Fibroblast of lung (primary cell): ENCODE results near the gene TOR4A. TPM values are rescaled to one million over a fixed set of nuclear protein-coding genes. Genes with fewer than 3 reads are reported as not detected.

ENCODE experiments used
- DNase-seq, 2 donors: peaks; one replicate each; pipeline versions ENCODE4 v3.0.0 to v3.0.0-alpha.2; 2010; ENCODE audit warnings: low read depth in 2 of 2
- H2AFZ ChIP-seq: 2 replicates; pipeline ENCODE4 v1.5.1; 2012; ENCODE audit warnings: low read length, control low read depth, inconsistent platforms
- H3K27ac ChIP-seq: 2 replicates; pipeline ENCODE4 v1.5.1; 2011; ENCODE audit warnings: low read length, control low read depth; ENCODE audit not compliant: insufficient read depth
- H3K27me3 ChIP-seq: 2 replicates; pipeline ENCODE4 v1.5.1; 2011; ENCODE audit warnings: mild to moderate bottlenecking, low read length; ENCODE audit not compliant: control insufficient read depth, insufficient read depth
- H3K36me3 ChIP-seq: 2 replicates; pipeline ENCODE4 v1.5.1; 2011; ENCODE audit warnings: low read length; ENCODE audit not compliant: control insufficient read depth, insufficient read depth
- H3K4me1 ChIP-seq: 2 replicates; pipeline ENCODE4 v1.5.1; 2011; ENCODE audit warnings: low read length; ENCODE audit not compliant: control insufficient read depth, insufficient read depth; ENCODE audit errors: extremely low read depth
- H3K4me2 ChIP-seq: 2 replicates; pipeline ENCODE4 v1.5.1; 2011; ENCODE audit warnings: low read length, control low read depth; ENCODE audit not compliant: insufficient read depth; ENCODE audit errors: extremely low read depth
- H3K4me3 ChIP-seq, 4 experiments: fragments of 200-600 bp in 1 of 4; sonication (generic) in 1 of 4; replicated peaks in 1 of 4; 2 replicates each; pipeline ENCODE4 v1.5.1; 2011 to 2016; ENCODE audit warnings: low read length in 4 of 4, low read depth in 3 of 4, mild to moderate bottlenecking in 3 of 4, control low read depth in 2 of 4, inconsistent platforms in 1 of 4, mixed read lengths in 1 of 4; ENCODE audit not compliant: insufficient read depth in 1 of 4; ENCODE audit errors: control extremely low read depth in 1 of 4
- H3K79me2 ChIP-seq: 2 replicates; pipeline ENCODE4 v1.5.1; 2012; ENCODE audit warnings: mild to moderate bottlenecking, low read length, inconsistent platforms; ENCODE audit not compliant: control insufficient read depth, insufficient read depth
- H3K9ac ChIP-seq: 2 replicates; pipeline ENCODE4 v1.5.1; 2011; ENCODE audit warnings: mild to moderate bottlenecking, low read length, control low read depth; ENCODE audit not compliant: insufficient read depth
- H3K9me3 ChIP-seq: 2 replicates; pipeline ENCODE4 v1.5.1; 2012; ENCODE audit warnings: low read depth, low read length; ENCODE audit not compliant: control insufficient read depth, insufficient read depth
- H4K20me1 ChIP-seq: 2 replicates; pipeline ENCODE4 v1.5.1; 2011; ENCODE audit warnings: low read length; ENCODE audit not compliant: control insufficient read depth, insufficient read depth; ENCODE audit errors: extremely low read depth
- CTCF ChIP-seq, 2 donors: IDR thresholded peaks in 1 of 2; conservative IDR thresholded peaks in 1 of 2; 1 replicate in 1 of 2; 2 replicates in 1 of 2; pipeline ENCODE4 v1.5.1; 2011 to 2012; ENCODE audit warnings: low read length in 2 of 2, control low read depth in 1 of 2, inconsistent platforms in 1 of 2, low read depth in 1 of 2, mild to moderate bottlenecking in 1 of 2
- EZH2 ChIP-seq: IDR thresholded peaks from 2 replicates; pipeline ENCODE4 v1.5.1; 2012; ENCODE audit warnings: low read length, control low read depth, mild to moderate bottlenecking; ENCODE audit errors: missing control alignments
- polyA plus RNA-seq, 2 donors: library from polyadenylated mRNA; depleted of rRNA in 1 of 2; stranded (reverse) in 1 of 2; unstranded in 1 of 2; fragments of >200 nt; gene quantifications; 2 replicates each; pipeline ENCODE4 v1.2.1, GENCODE V29; 2011 to 2012; ENCODE audit warnings: missing spikeins in 1 of 2
- total RNA-seq: library from RNA; depleted of rRNA; stranded (reverse); fragments of >200 nt; gene quantifications from 2 replicates; pipeline ENCODE4 v1.2.1, GENCODE V29; 2014

TOR4A gene
- total and polyA plus RNA-seq, 2 donors (not counting 1 experiment from before 2014, with no cell fraction given): 3.3 to 22.1 TPM

GRCh38 chr9:137315581-137316011 lies 38.1 kb downstream of the TOR4A start:
- no peak overlapping the region for H3K27ac ChIP-seq
- H4K20me1 ChIP-seq: no peaks in the 10 kb centered on the region
- no peak overlapping the region for H3K4me3 ChIP-seq
- H3K4me2 ChIP-seq: no peak overlapping the region
- H3K27me3 ChIP-seq: no peaks in the 10 kb centered on the region
- H3K4me1 ChIP-seq: no peaks in the 10 kb centered on the region
- no peak for DNase-seq
- H3K9me3 ChIP-seq: no peaks in the 10 kb centered on the region
- TF ChIP-seq EZH2 (no peak), CTCF (conservative IDR thresholded peaks at IDR 0.05 in 1 of 2, IDR thresholded peaks at IDR 0.05 in 1 of 2; ENCODE audit: low read depth in 1 of 2, low read length in 2 of 2) (no peak)
- no peaks in the 10 kb centered on the region for H3K79me2 ChIP-seq
- H3K9ac ChIP-seq: no peak overlapping the region
- no peaks in the 10 kb centered on the region for H3K36me3 ChIP-seq
- no peak overlapping the region for H2AFZ ChIP-seq

DNA sequence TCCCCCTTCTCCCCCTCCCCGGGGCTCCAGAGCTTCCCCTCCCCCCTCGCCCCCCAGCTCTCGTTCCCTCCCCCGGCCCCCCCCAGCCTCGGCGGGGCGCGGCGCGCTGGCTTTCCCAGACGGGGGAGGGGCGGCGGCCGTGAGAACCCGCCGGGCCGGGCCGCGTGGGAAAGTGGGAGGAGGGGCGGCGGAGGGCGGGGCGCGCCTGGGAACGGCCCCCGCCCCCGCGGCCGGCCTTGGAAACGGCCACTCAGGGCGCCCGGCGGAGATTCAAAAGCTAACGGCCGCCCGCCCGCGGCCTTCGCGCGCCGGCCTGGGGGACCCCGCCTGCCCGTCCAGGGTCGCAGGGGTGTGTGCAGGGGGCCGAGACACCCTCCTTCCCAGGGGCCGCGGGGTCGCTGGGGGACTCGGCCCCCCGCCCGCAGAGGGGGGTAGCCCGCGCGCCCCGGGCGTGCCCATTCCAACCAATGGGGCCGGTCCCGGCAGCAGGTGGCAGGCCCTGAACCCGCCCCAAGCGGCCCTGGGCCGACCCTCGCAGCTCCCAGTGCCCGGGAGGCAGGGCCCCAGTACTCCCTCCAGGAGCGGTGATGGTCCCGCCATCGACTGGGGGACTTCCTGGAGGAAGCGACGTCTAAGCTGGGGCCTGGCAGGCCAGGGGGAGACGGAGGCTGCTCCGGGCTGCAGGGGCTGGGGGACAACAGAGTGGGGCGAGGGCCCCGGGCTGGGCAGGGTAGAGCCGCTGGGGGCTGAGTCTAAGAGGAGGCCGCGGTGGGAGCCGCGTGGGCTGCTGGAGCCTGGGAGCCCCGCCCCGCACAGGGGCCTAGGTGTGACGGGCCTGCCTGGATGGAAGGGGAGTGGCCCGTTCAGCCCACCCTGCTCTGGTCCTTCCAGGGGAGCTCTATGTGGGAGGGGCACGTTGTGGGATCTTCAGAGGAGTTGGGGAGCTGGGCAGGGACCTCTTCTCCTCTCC lies 38.8 kb downstream of the TOR4A start:
- no peak overlapping the region for H3K27ac ChIP-seq
- no peaks in the 10 kb centered on the region for H3K9me3 ChIP-seq
- no peaks in the 10 kb centered on the region for H3K36me3 ChIP-seq
- H3K9ac ChIP-seq: peak overlapping the region; percentile 23
- no peaks in the 10 kb centered on the region for H3K4me1 ChIP-seq
- H3K4me2 ChIP-seq: no peak overlapping the region
- no peak for DNase-seq
- H3K79me2 ChIP-seq: no peaks in the 10 kb centered on the region
- no peaks in the 10 kb centered on the region for H3K27me3 ChIP-seq
- no peak overlapping the region for H3K4me3 ChIP-seq
- H4K20me1 ChIP-seq: no peaks in the 10 kb centered on the region
- H2AFZ ChIP-seq: no peak overlapping the region
- TF ChIP-seq EZH2: no peak
- no peak for TF ChIP-seq CTCF (conservative IDR thresholded peaks at IDR 0.05 in 1 of 2, IDR thresholded peaks at IDR 0.05 in 1 of 2; ENCODE audit: low read depth in 1 of 2, low read length in 2 of 2)

DNA sequence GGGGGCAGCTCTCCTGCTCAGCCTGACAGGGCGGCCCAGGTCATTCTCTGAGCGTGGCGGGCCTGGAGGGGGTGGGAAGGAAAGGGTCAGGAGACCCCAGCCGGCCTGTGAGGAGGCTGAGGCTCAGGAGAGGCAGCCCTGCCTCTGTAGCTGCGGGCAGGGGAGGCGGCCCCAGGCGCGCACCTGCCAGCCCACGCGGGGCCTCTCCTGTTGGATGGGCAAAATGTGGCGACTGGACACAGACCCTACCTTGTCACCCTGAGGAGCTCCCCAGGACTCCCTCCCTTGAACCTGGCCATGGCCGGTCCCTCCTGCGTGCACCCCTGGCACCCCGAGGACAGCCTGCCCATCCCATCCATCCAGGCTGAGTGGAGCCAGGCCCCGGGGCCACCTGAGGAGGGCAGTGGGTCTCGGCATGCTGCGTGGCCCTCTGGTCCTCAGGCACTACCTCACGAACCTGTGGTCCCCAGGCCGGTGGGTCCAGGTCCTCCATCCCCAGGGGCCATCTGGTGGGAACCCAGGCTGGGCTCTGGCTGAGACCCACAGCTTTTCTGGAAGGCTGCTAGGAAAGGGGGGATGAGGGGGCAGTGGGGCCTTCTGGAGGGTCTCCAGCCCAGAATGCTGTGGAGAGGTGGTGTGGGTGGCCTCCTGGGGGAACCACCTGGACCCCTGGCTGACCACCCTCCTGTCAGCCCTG lies 39.6 kb downstream of the TOR4A start:
- H3K36me3 ChIP-seq: no peaks in the 10 kb centered on the region
- DNase-seq: no peak
- H3K9me3 ChIP-seq: no peaks in the 10 kb centered on the region
- H3K79me2 ChIP-seq: no peaks in the 10 kb centered on the region
- H3K4me2 ChIP-seq: no peak overlapping the region
- H3K27me3 ChIP-seq: no peaks in the 10 kb centered on the region
- no peaks in the 10 kb centered on the region for H3K4me1 ChIP-seq
- H2AFZ ChIP-seq: no peak overlapping the region
- H3K4me3 ChIP-seq: no peak overlapping the region
- H3K9ac ChIP-seq: no peak overlapping the region
- TF ChIP-seq EZH2: no peak
- TF ChIP-seq CTCF (conservative IDR thresholded peaks at IDR 0.05 in 1 of 2, IDR thresholded peaks at IDR 0.05 in 1 of 2; ENCODE audit: low read depth in 1 of 2, low read length in 2 of 2): no peak
- no peak overlapping the region for H3K27ac ChIP-seq
- H4K20me1 ChIP-seq: no peaks in the 10 kb centered on the region
